Left ventricle myocardium superior (tissue), 1 donor: ENCODE results near the gene GNB1L. TPM values are rescaled to one million over a fixed set of nuclear protein-coding genes. Genes with fewer than 3 reads are reported as not detected.

ENCODE experiments used
- ATAC-seq: fragments of 200-7000 bp; cut with Tn5 transposase; one replicate; pipeline ENCODE4 v1.9.1; 2020; ENCODE audit warnings: mild to moderate bottlenecking, moderate library complexity
- DNase-seq: peaks from one replicate; pipeline ENCODE4 v3.0.0-alpha.2; 2020
- intact Hi-C: fragments of 100-400 bp; cut with micrococcal nuclease; formaldehyde crosslinking; loops from one replicate; pipeline ENCODE4 v1.11.0; 2022
- total RNA-seq: library from RNA; stranded (reverse); fragmentation: NEBNext Ultra II Directional; extraction: Animal tissue kit (Norgen Biotek cat#: 25700); gene quantifications from one replicate; pipeline ENCODE4 v1.2.1, GENCODE V29; 2021
- donor health status: DM: no; HTN: yes; CAD: no; lungs with severe emphysema.

Gene GNB1L
- total RNA-seq, 1 donor from 2014 or later, result 3.4 TPM

- no peak for ATAC-seq
- intact Hi-C loops, result no loop called here
- DNase-seq, result no peak
Observed at GRCh38 chr22:19739448-19739895, 115.2 kb downstream of the GNB1L start.

GRCh38 chr22:19738664-19739447 is 115.8 kb downstream of the GNB1L start:
- ATAC-seq (no peak), DNase-seq (no peak)
- intact Hi-C loops, result no loop called here

GRCh38 chr22:19737846-19738663 is 116.6 kb downstream of the GNB1L start:
- intact Hi-C loops, result no loop called here
- peak; percentile 10 for ATAC-seq

GRCh38 chr22:19735665-19736510 is 118.8 kb downstream of the GNB1L start:
- intact Hi-C loops, result no loop called here
- DNase-seq (no peak), ATAC-seq (no peak)

More at GRCh38 chr22:19737846-19738663, 116.6 kb downstream of the GNB1L start:
- DNase-seq, result no peak

GRCh38 chr22:19734837-19735382 is 119.8 kb downstream of the GNB1L start:
- ATAC-seq (no peak), DNase-seq (no peak)
- intact Hi-C loops, result loop anchor here (5.0 kb wide), 1 partner anchor 177 kb away; no protein-coding TSS in a partner anchor

GRCh38 chr22:19734163-19734562 is 120.5 kb downstream of the GNB1L start:
- intact Hi-C loops, result loop anchor here (5.0 kb wide), 1 partner anchor 178 kb away; no protein-coding TSS in a partner anchor
- DNase-seq (no peak), ATAC-seq (no peak)

GRCh38 chr22:19733755-19734154 is 120.9 kb downstream of the GNB1L start:
- DNase-seq (no peak), ATAC-seq (no peak)
- intact Hi-C loops, result loop anchor here (5.0 kb wide), 1 partner anchor 179 kb away; no protein-coding TSS in a partner anchor

Other genes with a start within 250 kb of the GNB1L start
- gene SEPTIN5, start 140.4 kb downstream of the GNB1L start, total RNA-seq, result 152 TPM
- gene GP1BB, start 131.3 kb downstream of the GNB1L start, total RNA-seq, result not detected
- gene TBX1, start 94.1 kb downstream of the GNB1L start, total RNA-seq, result 3.6 TPM
- gene RTL10, start within 50 bp of the GNB1L start, total RNA-seq, result 8.0 TPM
- gene COMT, start 86.9 kb upstream of the GNB1L start, total RNA-seq, result 83.4 TPM
- gene TXNRD2, start 86.9 kb upstream of the GNB1L start, total RNA-seq, result 42.4 TPM
- gene ARVCF, start 161.9 kb upstream of the GNB1L start, total RNA-seq, result 26.8 TPM
- 71.5 TPM for gene TANGO2, start 166.2 kb upstream of the GNB1L start, total RNA-seq
- 17.7 TPM for gene DGCR8, start 225.4 kb upstream of the GNB1L start, total RNA-seq